DOHH2 (cell line): ENCODE results near the gene SLC26A3.

Experiments used
- CTCF ChIP-seq: fragments of 200-600 bp; sonication (generic); IDR thresholded peaks from one replicate; pipeline ENCODE4 v1.5.1; 2014; ENCODE audit warnings: antibody characterized with exemption, mild to moderate bottlenecking, low read depth, low read length; ENCODE audit not compliant: poor library complexity, severe bottlenecking
- EZH2phosphoT487 ChIP-seq: fragments of 200-600 bp; sonication (generic); IDR thresholded peaks from 2 replicates; pipeline ENCODE4 v1.6.1; 2017; ENCODE audit warnings: borderline replicate concordance, mild to moderate bottlenecking, antibody characterized with exemption, low read length, moderate library complexity, mixed read lengths

GRCh38 chr7:107828540-107828939 lies 25.5 kb upstream of the SLC26A3 start:
- no peak for TF ChIP-seq CTCF
- no peak for TF ChIP-seq EZH2phosphoT487
